Testis (tissue), 2 donors: ENCODE data around the gene CEP162.

Experiments used
- CTCF ChIP-seq, 3 experiments: fragments of 450-650 bp in 2 of 3; fragments of 200-600 bp in 1 of 3; sonication (generic) in 1 of 3; IDR thresholded peaks; one replicate each; pipeline ENCODE4 v1.5.1; 2016 to 2019; ENCODE audit warnings: antibody characterized with exemption in 3 of 3, mild to moderate bottlenecking in 2 of 3, moderate library complexity in 1 of 3
- POLR2A ChIP-seq: fragments of 450-650 bp; IDR thresholded peaks from one replicate; pipeline ENCODE4 v1.6.1; 2017; ENCODE audit warnings: antibody characterized with exemption, mild to moderate bottlenecking, moderate library complexity

- TF ChIP-seq CTCF (IDR thresholded peaks at IDR 0.05): no peak
- no peak for TF ChIP-seq POLR2A
These were observed 14.2 kb downstream of the CEP162 start for GRCh38 chr6:84213217-84213616.
